GM19351 (cell line): ENCODE data around the gene PNMA1.

Experiments
- ATAC-seq: cut with Tn5 transposase; IDR thresholded peaks from one replicate; pipeline ENCODE4 v1.9.1; 2021; ENCODE audit warnings: mild to moderate bottlenecking, moderate library complexity; ENCODE audit not compliant: unreplicated experiment

PNMA1 gene

DNA sequence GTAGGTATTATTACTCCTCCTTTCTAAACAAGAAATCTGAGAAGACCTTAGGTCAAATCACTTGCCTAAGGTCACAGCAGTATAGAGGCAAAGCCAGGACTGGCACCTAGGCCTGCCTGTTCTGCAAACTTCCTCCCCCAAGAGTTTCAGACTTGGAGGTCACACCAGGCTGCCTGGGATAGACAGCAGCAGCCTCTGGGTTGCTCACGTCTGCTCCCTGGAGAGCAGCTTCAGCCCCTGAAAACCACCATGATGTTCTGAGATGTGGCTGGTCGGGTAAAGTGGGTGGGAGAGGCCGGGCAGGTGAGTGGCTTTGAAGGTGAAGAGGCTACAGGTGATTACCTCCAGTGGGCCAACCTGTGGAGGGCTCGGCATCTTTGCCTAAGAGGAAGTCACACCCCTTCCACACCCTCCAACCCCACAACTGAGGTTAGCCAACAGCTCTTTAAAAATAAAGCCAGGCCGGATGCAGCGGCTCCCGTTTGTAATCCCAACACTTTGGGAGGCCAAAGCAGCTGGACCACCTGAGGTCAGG, 37.0 kb upstream of the PNMA1 start:
- ATAC-seq: no peak

DNA sequence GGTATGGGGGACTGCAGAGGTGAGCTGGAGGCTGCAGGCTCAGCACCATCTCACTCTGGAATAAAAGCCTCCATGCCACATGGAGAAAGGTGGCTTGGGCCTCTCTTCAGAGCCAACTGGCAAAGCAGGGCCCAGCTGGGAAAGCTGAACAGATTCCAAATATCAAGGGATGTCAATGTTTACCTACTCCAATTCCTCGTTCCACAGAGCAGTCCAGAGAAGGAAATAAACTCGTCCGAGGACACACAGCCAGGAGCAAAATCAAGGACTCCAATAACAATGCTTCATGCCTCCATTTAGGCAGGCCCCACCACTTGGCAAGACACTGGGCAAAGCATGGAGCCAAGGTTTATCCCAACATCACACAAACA, 36.3 kb upstream of the PNMA1 start:
- ATAC-seq: no peak

DNA sequence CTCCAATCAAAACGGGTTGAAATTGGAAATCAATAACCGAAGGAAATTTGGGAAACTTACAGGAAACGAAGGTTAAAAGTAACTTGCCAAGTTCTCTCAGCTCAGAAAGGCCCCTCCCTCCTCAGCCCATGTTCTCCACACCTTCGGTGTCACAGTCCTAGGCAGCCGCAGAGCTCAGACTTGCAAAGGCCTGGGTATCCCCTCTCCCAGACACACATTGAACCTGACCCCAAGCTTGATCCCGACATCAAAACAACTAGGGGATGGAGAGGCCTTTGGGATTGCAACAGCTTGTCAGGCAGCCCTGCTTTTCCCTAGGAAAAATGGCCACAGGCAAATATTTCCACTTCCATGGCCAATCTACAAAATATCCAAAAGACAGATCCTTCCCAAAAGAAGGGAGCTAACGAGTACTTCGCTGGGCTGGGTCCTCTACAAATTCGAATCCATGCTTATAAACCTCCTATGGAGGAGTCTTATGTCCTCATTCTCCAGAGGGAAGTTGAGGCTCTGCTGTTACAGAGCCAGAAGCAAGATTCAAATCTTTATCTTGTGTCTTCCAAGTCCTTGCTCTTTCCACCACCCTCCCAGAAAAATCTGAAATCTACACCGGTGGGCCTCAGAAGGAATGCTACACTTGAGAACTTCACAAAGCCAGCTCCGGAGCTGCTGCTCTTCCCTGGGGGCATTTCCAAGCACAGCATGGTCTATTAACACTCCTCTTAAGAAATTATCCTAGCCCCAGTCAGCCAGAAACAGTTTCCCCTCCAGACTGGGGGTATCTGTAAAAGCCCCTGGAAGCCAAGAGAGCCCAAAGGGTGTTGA, 35.7 kb upstream of the PNMA1 start:
- ATAC-seq: no peak

DNA sequence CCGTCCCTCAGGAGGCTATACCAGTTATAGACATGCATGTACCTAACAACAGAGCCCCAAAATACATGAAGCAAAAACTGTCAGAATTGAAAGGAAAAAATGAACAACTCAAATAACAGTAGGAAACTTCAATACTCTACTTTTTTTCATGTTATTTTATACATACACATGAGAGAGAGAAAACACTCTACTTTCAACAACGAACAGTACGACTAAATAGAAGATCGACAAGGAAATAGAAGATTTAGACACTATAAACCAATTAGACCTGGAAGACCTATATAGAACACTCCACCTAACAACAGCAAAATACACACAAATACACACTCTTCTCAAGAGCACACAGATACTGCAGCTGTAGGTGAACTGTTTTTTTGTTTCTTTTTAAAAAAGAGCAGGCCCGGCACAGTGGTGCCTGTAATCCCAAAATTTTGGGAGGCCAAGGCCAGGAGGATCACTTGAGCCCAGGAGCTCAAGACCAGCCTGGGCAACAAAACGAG, 34.7 kb upstream of the PNMA1 start:
- no peak for ATAC-seq

DNA sequence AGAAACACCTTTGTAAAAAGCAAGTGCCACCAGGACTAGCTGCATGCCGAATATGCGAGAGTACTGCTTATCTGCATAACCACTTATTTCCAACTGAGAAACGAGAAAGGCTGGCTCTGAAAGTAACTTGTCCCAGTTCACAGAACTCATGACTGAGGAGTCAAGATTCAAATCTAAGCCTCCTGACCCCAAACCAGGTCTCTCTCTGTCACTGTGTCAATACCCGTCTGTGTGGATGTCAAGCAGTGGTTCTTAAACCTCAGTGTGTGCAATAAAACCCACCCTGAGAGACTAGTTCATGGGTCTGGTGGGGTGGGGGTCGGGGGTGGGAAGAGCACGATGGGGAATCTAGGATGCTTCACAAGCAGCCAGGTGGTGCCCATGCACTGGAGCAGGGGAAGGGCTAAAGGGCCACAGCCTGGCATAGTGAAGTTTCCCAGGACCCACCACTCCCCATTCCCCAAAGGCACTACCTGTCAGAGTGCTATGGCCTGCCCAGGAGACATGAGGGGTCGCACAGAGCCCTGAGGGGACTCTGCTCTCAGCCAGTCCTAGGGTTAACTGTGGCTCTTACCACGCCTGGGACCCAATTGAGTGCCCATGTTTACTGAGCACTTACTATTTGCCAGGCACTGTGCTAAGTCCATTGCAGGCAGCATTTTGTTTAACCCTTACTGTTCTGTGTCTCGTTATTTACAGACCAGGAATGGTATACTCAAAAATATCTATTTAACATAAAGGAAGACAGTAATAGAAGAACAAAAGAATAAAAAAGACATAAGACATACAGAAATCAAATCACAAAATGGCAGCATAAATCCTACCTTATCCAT, 33.4 kb upstream of the PNMA1 start:
- ATAC-seq: no peak

GRCh38 chr14:73746520-73747378, 32.6 kb upstream of the PNMA1 start:
- ATAC-seq: no peak

- no peak for ATAC-seq
Measured at GRCh38 chr14:73745571-73746519, 31.7 kb upstream of the PNMA1 start.

DNA sequence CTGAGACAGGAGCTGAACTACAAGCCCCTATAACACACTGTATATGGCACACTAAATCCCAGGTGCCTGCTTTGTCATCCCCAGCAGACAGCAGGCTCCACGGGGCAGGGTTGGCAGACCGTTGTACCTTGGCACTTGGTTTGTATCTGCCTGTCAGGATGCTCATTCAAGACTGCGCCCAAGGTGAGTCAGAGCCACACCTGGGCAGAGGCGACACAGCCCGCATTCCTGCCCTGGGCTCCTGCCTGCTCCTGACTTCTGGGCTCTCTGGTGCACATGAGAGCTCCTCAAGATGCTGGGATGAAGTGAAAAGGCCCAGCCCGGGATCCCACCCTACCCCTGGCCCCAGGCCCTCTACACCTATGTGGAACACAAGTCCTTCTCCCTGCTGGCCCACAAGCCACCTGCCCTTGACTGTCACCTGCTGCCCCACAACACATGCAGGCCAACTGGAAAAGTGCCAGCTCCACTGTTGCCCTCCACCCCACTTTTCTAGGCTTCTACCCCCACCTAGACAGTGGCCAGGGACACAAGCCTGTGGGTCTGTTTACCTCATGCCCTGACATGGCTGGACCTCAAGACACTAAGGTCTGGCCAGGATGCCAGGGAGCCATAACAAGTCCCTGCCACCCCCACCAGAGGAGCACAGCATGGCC, 30.8 kb upstream of the PNMA1 start:
- no peak for ATAC-seq

DNA sequence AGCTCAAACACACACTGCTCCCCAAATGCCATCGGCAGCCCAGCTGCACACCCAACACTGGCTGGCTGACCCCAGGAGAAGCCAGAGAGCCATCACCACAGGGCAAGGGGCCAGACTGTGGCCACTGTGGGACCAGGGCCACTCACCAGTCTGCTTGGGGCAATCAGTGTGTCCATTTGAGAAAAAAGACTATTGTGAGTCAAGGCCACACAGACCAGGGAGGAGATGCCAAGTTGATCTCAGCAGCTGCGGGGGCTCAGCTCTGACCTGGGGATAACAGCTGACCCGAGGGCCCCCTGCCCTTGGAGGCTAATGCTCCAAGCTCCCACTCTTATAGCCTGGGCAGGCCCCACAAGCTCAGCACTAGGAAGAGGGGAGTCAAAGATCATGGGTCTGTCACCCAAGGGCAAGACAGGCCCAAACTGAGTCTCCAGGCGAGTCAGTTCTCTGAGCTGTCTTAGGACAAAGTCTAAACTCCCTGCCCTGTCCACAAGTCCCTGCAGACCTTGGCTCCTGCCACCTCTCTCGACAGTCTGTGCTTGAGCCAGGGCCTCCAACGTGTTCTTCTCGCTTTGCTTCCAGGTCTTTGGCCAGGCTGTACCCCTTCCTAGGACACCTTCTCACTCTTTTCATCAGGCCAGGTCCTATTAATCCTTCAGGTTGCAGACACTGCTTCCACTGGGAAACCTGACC, 30.1 kb upstream of the PNMA1 start:
- no peak for ATAC-seq

- peak; percentile 59 for ATAC-seq
Measured at GRCh38 chr14:73743431-73743931, 29.3 kb upstream of the PNMA1 start.

DNA sequence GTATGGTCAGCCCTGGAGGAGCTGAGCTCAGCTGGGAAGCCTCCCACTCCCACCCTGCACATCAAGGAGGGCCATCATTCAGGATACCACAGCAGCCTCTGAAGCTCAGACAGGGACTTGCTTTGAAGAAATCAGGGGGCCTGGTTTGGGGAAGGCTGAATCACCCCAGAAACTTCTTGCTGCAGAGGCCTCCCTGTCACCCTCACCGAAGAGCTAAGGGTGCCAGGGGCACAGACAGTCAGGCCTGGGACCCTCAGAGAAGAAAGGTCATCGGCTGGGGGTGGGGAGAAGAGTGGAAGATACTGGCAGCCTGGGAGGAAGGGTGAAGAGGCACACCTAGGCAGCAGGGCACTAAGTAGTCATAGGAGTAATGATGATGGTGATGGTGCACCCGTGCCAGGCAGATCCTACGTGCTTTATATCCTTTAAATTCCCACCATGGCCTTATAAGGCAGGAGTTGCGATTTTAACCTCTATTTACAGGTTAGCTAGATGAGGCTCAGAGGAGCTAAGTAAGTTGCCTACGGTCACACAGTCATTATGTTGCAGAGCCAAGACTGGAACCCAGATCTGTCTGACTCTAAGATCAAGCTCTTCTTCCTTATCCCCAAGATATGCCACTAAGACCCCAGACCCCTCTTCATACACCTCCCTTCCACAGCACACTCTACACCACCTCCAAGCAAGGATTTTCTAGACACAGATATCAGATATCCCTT, 28.5 kb upstream of the PNMA1 start:
- ATAC-seq: no peak

DNA sequence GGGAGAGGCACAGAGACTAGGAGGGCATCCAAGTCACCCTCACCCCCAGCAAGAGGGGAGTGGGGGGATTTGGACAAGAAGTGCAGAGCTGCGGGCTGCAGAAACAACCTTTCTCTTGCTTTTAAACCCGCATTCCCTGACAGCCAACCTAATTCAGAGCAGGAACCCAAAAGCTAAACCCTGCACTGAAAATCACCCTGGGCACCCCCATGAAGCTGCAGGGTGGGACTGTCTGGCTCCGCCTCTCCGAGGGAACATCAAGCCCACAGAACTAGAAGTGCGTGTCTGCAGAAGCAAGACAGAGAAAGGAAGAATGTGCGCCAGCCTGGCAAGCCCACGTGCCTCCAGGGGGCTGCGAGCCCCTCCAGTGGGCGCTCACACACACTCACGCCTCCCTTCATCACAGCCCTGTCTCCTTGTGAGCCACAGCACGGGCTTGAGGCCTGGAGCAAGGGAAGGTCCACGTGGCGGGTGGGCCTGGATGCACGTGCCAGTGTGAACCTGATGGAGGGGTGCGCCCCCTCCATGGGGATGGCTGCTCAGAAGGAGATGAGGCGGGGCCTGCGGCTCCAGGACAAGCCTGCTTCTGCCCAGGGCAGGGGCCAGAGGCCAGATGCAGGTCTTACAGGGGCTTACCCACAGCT, 27.8 kb upstream of the PNMA1 start:
- ATAC-seq: no peak

GRCh38 chr14:73741386-73741875, 27.2 kb upstream of the PNMA1 start:
- ATAC-seq: no peak

GRCh38 chr14:73740618-73741326, 26.6 kb upstream of the PNMA1 start:
- ATAC-seq: no peak

- no peak for ATAC-seq
Measured at GRCh38 chr14:73739899-73740617, 25.9 kb upstream of the PNMA1 start.
